A549 (cell line): ENCODE data around the gene ALDH3B2. TPM values are rescaled to one million over a fixed set of nuclear protein-coding genes. Genes with fewer than 3 reads are reported as not detected.

Source experiments
- ATAC-seq, 2 experiments: fragments of 200-7000 bp in 1 of 2; fragments of >200 bp in 1 of 2; cut with Nextera tagmentation in 1 of 2; cut with Tn5 transposase in 1 of 2; 3 replicates each; pipeline versions ENCODE4 v1.8.0 to v1.9.1; 2018 to 2020; ENCODE audit warnings: mild to moderate bottlenecking in 1 of 2, moderate library complexity in 1 of 2
- CTCF ChIA-PET: fragments of 300-600 bp; sonication (Branson Sonifier 250); formaldehyde crosslinking; extraction: SDS; loops from one replicate; lab custom pipeline; 2021; ENCODE audit warnings: antibody characterized with exemption, inconsistent platforms; lab: Yijun Ruan, JAX
- POLR2A ChIA-PET: fragments of 350-600 bp; formaldehyde crosslinking; extraction: SDS; loops from one replicate; lab custom pipeline; 2021; ENCODE audit warnings: antibody characterized with exemption, inconsistent platforms; lab: Yijun Ruan, JAX
- DNase-seq, 2 experiments: peaks; one replicate each; pipeline versions ENCODE4 v3.0.0 to v3.0.0-alpha.2; 2011 to 2016; ENCODE audit warnings: low read depth in 1 of 2, low spot score in 1 of 2
- FAIRE-seq: peaks from 2 replicates; lab custom pipeline; 2011; peaks lifted over from hg19 to GRCh38; lab: Jason Lieb, UNC
- H3K27ac ChIP-seq, 2 experiments: fragments of >200 bp; sonication (Bioruptor Twin); formaldehyde crosslinking; 3 replicates each; pipeline ENCODE4 v1.5.1; 2016 to 2017
- H3K4me1 ChIP-seq: fragments of >200 bp; sonication (Bioruptor Twin); formaldehyde crosslinking; 3 replicates; pipeline ENCODE4 v1.6.1; 2016
- H3K4me2 ChIP-seq: fragments of >200 bp; sonication (Bioruptor Twin); formaldehyde crosslinking; 3 replicates; pipeline ENCODE4 v1.6.1; 2016
- H3K4me3 ChIP-seq: fragments of >200 bp; sonication (Bioruptor Twin); formaldehyde crosslinking; 3 replicates; pipeline ENCODE4 v1.5.1; 2016
- H3K9me3 ChIP-seq: fragments of >200 bp; sonication (Bioruptor Twin); formaldehyde crosslinking; 3 replicates; pipeline ENCODE4 v1.6.1; 2016
- CEBPB ChIP-seq, 2 experiments: fragments of >200 bp in 1 of 2; sonication (Bioruptor Twin) in 1 of 2; formaldehyde crosslinking in 1 of 2; IDR thresholded peaks; 2 replicates each; pipeline ENCODE4 v1.6.1; 2012 to 2016
- CHD2 ChIP-seq: fragments of 150-350 bp; IDR thresholded peaks from 2 replicates; pipeline ENCODE4 v1.6.1; 2014; ENCODE audit warnings: low read length; ENCODE audit not compliant: partially characterized antibody
- EHF ChIP-seq: fragments of 250-450 bp; sonication (Bioruptor Pico); IDR thresholded peaks from 2 replicates; pipeline ENCODE4 v1.5.0; 2020; ENCODE audit warnings: mild to moderate bottlenecking
- FOSB ChIP-seq: fragments of 250-450 bp; sonication (Bioruptor Pico); IDR thresholded peaks from 2 replicates; pipeline ENCODE4 v1.5.0; 2020; ENCODE audit warnings: mild to moderate bottlenecking, moderate library complexity
- HOXB13 ChIP-seq: fragments of 250-450 bp; sonication (Bioruptor Pico); IDR thresholded peaks from 2 replicates; pipeline ENCODE4 v1.5.0; 2020; ENCODE audit warnings: low read depth, mild to moderate bottlenecking, moderate library complexity
- JUN ChIP-seq, 2 experiments: fragments of >200 bp; sonication (Bioruptor Twin); formaldehyde crosslinking; IDR thresholded peaks; 2 replicates in 1 of 2; 3 replicates in 1 of 2; pipeline ENCODE4 v1.6.1; 2016 to 2017
- JUNB ChIP-seq: fragments of >200 bp; sonication (Bioruptor Twin); formaldehyde crosslinking; IDR thresholded peaks from 2 replicates; pipeline ENCODE4 v1.6.1; 2016
- KDM1A ChIP-seq: fragments of 200-600 bp; sonication (generic); IDR thresholded peaks from 2 replicates; pipeline ENCODE4 v1.6.1; 2016; ENCODE audit warnings: low read depth, mild to moderate bottlenecking
- KDM5A ChIP-seq: fragments of 200-600 bp; sonication (generic); IDR thresholded peaks from 2 replicates; pipeline ENCODE4 v1.6.1; 2016; ENCODE audit warnings: antibody characterized with exemption, mild to moderate bottlenecking
- MAZ ChIP-seq: fragments of 150-350 bp; IDR thresholded peaks from 2 replicates; pipeline ENCODE4 v1.6.1; 2014; ENCODE audit warnings: antibody characterized with exemption, low read depth, low read length, borderline replicate concordance
- MYC ChIP-seq: IDR thresholded peaks from 2 replicates; pipeline ENCODE4 v1.6.1; 2012; ENCODE audit warnings: mild to moderate bottlenecking, inconsistent platforms, low read length, improper control_type of control experiment, borderline replicate concordance
- NFE2L2 ChIP-seq: fragments of 150-350 bp; conservative IDR thresholded peaks from 2 replicates; pipeline ENCODE4 v1.6.1; 2014; ENCODE audit warnings: low read length
- PHF8 ChIP-seq: fragments of 200-600 bp; sonication (generic); IDR thresholded peaks from 2 replicates; pipeline ENCODE4 v1.6.1; 2016; ENCODE audit warnings: low read depth, mild to moderate bottlenecking, antibody characterized with exemption, moderate library complexity, borderline replicate concordance
- POLR2A ChIP-seq: IDR thresholded peaks from 2 replicates; pipeline ENCODE4 v1.6.1; 2012; ENCODE audit warnings: mild to moderate bottlenecking, low read length
- RCOR1 ChIP-seq: fragments of 150-350 bp; IDR thresholded peaks from 2 replicates; pipeline ENCODE4 v1.6.1; 2014; ENCODE audit warnings: antibody characterized with exemption, low read length, low read depth
- RNF2 ChIP-seq: fragments of 200-600 bp; sonication (generic); IDR thresholded peaks from 2 replicates; pipeline ENCODE4 v1.6.1; 2016; ENCODE audit warnings: low read depth, mild to moderate bottlenecking, antibody characterized with exemption, moderate library complexity, borderline replicate concordance
- TFCP2L1 ChIP-seq: fragments of 250-450 bp; sonication (Bioruptor Pico); IDR thresholded peaks from 2 replicates; pipeline ENCODE4 v1.5.0; 2021; ENCODE audit warnings: mild to moderate bottlenecking
- TP53 ChIP-seq: fragments of 250-450 bp; sonication (Bioruptor Pico); IDR thresholded peaks from 2 replicates; pipeline ENCODE4 v1.5.0; 2021; ENCODE audit warnings: mild to moderate bottlenecking, moderate library complexity
- ZFP36 ChIP-seq: fragments of 450-650 bp; IDR thresholded peaks from 2 replicates; pipeline ENCODE4 v1.6.1; 2014; ENCODE audit warnings: borderline replicate concordance; ENCODE audit not compliant: partially characterized antibody
- WGBS: methylation state at CpG from one replicate; pipeline ENCODE4 v1.1.6; 2017; ENCODE audit errors: missing lambda C conversion rate; 5-methylcytosine and 5-hydroxymethylcytosine counted together
- polyA plus RNA-seq, 4 experiments: library from polyadenylated mRNA; depleted of rRNA in 3 of 4; stranded (reverse); fragments of >200 nt; fragmentation: RNase III in 1 of 4; extraction: RNeasy Plus Mini Kit Qiagen cat#74134 plus additional on column Dnase treatment in 1 of 4; gene quantifications; 2 replicates in 3 of 4; 3 replicates in 1 of 4; pipeline ENCODE4 v1.2.3, GENCODE V29; 2011 to 2017
- TF ChIP-seq, protein P1 (sequence below): fragments of >200 bp; sonication (Bioruptor Twin); formaldehyde crosslinking; IDR thresholded peaks from 2 replicates; pipeline ENCODE4 v1.6.1; 2016
- TF ChIP-seq, protein P2 (sequence below): fragments of 200-600 bp; sonication (generic); IDR thresholded peaks from 2 replicates; pipeline ENCODE4 v1.6.1; 2016; ENCODE audit warnings: antibody characterized with exemption, mild to moderate bottlenecking, moderate library complexity
- TF ChIP-seq, protein P3 (sequence below): fragments of >200 bp; sonication (Bioruptor Twin); formaldehyde crosslinking; IDR thresholded peaks from 3 replicates; pipeline ENCODE4 v1.5.1; 2016

The ALDH3B2 gene
- polyA plus RNA-seq, 2 of the 4 experiments (the other 2 are of a cell fraction): not detected

DNA sequence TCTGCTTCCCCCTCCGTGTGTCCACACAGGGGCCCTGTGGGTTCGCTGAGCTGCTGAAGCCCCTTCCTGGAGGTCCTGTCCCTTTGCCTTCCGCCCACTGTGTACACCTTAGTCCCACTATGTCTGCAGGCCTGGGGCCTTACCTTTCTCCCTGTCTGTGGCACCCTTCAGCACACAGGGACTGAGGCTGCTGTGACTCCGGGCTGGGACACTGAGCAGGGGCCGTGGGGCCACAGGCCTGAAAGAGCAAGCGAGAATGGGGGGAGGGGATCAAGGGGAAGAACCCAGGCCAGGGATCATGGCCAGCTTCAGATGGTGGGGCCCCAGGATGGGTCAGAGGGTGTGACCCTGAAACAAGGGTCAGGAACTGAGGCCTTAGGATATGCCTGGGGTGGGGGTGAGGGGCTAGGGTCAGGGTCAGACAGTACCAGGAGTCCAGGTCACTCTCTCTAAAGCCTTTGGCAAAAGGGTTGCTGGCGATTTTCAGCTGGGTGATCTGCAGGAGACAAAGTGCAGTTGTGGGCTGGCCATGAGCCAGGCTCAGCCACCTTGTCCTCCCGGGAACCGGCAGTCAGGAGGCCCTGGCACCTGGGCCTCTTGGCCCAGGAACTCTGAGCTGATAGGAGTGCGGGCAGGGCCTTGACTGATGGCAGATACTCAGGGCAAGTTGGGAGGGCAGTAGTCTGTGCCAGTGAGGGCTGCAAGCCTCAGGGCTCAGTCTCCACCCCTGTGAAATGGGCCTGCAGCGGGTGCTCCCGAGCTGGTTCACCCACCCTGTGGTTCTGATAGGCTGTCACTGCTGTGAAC lies 42.0 kb downstream of the ALDH3B2 start:
- POLR2A ChIA-PET: interaction anchor here (0.6 kb wide), 1 partner anchor 287 kb away, joined by 3 read pairs; no protein-coding TSS in a partner anchor
- CTCF ChIA-PET: interaction anchor here (0.9 to 14.1 kb wide), 7 partner anchors 15 to 59 kb away, joined by 3 to 181 read pairs (median 30); partner anchors contain the start of genes ACY3 and GSTP1
- no peak for ATAC-seq
- Histone ChIP-seq H3K4me1 (peaks cover 6% of the 10 kb centered on the region; the same call in 2 of the 3 replicates), H3K9me3 (no peaks in the 10 kb centered on the region), H3K27ac (no peak overlapping the region), H3K4me3 (no peak overlapping the region), H3K4me2 (no peak overlapping the region)
- FAIRE-seq: no peak
- 73% methylated on average over 12 of the region's 12 CpGs for WGBS
- TF ChIP-seq KDM1A: peak; percentile 70; the same call in 1 of the 2 replicates
- TF ChIP-seq CEBPB (IDR thresholded peaks at IDR 0.05): no peak
- DNase-seq: no peak

DNA sequence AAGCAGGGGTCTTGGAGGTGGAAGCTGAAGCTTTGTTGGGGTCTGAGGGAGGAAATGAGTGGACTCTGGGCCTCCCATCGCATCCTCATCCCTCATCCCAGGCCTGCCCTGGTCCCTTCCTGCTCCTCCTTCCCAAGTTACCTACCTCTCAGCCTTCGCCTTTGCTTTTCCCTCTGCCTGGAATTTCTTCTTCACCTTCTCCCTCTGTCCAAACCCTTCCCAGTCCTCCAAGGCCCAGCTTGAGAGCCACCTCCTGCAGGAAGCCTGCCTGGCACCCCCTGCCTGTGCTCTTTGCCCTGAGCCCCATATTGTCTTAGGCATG lies 42.6 kb downstream of the ALDH3B2 start:
- Histone ChIP-seq H3K9me3 (no peaks in the 10 kb centered on the region), H3K27ac (no peak overlapping the region), H3K4me3 (no peak overlapping the region), H3K4me1 (peaks cover 6% of the 10 kb centered on the region; the same call in 2 of the 3 replicates), H3K4me2 (no peak overlapping the region)
- 95% methylated on average over 2 of the region's 2 CpGs for WGBS
- POLR2A ChIA-PET: interaction anchor here (2.0 kb wide), 1 partner anchor 19 kb away, joined by 7 read pairs; the partner anchor contains the start of gene ACY3
- no peak for ATAC-seq
- no peak for DNase-seq
- CTCF ChIA-PET: interaction anchor here (1.3 to 14.1 kb wide), 6 partner anchors 16 to 60 kb away, joined by 4 to 181 read pairs (median 90); partner anchors contain the start of gene ACY3
- no peak for FAIRE-seq
- TF ChIP-seq POLR2A (no peak), CHD2 (no peak), TFCP2L1 (no peak), JUNB (no peak), EHF (CRISPR knock-in tag) (no peak), JUN (IDR thresholded peaks at IDR 0.05) (no peak), PHF8 (no peak), TP53 (CRISPR knock-in tag) (no peak), MAZ (no peak), KDM5A (no peak), RCOR1 (no peak), HOXB13 (CRISPR knock-in tag) (no peak), MYC (no peak), RNF2 (no peak), NFE2L2 (no peak), ZFP36 (no peak), FOSB (CRISPR knock-in tag) (no peak)
- TF ChIP-seq, protein P1, sequence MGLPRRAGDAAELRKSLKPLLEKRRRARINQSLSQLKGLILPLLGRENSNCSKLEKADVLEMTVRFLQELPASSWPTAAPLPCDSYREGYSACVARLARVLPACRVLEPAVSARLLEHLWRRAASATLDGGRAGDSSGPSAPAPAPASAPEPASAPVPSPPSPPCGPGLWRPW: no peak
- TF ChIP-seq, protein P2, sequence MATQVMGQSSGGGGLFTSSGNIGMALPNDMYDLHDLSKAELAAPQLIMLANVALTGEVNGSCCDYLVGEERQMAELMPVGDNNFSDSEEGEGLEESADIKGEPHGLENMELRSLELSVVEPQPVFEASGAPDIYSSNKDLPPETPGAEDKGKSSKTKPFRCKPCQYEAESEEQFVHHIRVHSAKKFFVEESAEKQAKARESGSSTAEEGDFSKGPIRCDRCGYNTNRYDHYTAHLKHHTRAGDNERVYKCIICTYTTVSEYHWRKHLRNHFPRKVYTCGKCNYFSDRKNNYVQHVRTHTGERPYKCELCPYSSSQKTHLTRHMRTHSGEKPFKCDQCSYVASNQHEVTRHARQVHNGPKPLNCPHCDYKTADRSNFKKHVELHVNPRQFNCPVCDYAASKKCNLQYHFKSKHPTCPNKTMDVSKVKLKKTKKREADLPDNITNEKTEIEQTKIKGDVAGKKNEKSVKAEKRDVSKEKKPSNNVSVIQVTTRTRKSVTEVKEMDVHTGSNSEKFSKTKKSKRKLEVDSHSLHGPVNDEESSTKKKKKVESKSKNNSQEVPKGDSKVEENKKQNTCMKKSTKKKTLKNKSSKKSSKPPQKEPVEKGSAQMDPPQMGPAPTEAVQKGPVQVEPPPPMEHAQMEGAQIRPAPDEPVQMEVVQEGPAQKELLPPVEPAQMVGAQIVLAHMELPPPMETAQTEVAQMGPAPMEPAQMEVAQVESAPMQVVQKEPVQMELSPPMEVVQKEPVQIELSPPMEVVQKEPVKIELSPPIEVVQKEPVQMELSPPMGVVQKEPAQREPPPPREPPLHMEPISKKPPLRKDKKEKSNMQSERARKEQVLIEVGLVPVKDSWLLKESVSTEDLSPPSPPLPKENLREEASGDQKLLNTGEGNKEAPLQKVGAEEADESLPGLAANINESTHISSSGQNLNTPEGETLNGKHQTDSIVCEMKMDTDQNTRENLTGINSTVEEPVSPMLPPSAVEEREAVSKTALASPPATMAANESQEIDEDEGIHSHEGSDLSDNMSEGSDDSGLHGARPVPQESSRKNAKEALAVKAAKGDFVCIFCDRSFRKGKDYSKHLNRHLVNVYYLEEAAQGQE: no peak
- TF ChIP-seq, protein P3, sequence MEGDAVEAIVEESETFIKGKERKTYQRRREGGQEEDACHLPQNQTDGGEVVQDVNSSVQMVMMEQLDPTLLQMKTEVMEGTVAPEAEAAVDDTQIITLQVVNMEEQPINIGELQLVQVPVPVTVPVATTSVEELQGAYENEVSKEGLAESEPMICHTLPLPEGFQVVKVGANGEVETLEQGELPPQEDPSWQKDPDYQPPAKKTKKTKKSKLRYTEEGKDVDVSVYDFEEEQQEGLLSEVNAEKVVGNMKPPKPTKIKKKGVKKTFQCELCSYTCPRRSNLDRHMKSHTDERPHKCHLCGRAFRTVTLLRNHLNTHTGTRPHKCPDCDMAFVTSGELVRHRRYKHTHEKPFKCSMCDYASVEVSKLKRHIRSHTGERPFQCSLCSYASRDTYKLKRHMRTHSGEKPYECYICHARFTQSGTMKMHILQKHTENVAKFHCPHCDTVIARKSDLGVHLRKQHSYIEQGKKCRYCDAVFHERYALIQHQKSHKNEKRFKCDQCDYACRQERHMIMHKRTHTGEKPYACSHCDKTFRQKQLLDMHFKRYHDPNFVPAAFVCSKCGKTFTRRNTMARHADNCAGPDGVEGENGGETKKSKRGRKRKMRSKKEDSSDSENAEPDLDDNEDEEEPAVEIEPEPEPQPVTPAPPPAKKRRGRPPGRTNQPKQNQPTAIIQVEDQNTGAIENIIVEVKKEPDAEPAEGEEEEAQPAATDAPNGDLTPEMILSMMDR: no peak
